COLO668 (cell line): ENCODE data around the gene METTL8.
"Not testable (repeated sequence)": the region's sequence is repeated elsewhere in the genome, so short reads cannot be mapped to it uniquely, and the experiment has no call there.

Experiments
- DNase-seq: peaks from one replicate; lab custom pipeline; 2025; ENCODE audit not compliant: unreplicated experiment; lab: John Stamatoyannopoulos, UW

Gene METTL8

GRCh38 chr2:171402906-171403580, 30.7 kb downstream of the METTL8 start:
- DNase-seq: no peak

- no peak for DNase-seq
These were observed 31.8 kb downstream of the METTL8 start for GRCh38 chr2:171401947-171402346.

- DNase-seq: no peak
These were observed 33.4 kb downstream of the METTL8 start for GRCh38 chr2:171400395-171400794.

GRCh38 chr2:171399292-171399691, 34.5 kb downstream of the METTL8 start:
- DNase-seq: no peak

- DNase-seq: no peak
These were observed 39.5 kb downstream of the METTL8 start for GRCh38 chr2:171394164-171394740.

- DNase-seq: no peak
These were observed 40.3 kb downstream of the METTL8 start for GRCh38 chr2:171393487-171393886.

GRCh38 chr2:171391532-171391931, 42.3 kb downstream of the METTL8 start:
- no peak for DNase-seq

- DNase-seq: no peak
These were observed 42.8 kb downstream of the METTL8 start for GRCh38 chr2:171390941-171391516.

- no peak for DNase-seq
These were observed 44.0 kb downstream of the METTL8 start for GRCh38 chr2:171389780-171390179.

- DNase-seq: no peak
These were observed 44.5 kb downstream of the METTL8 start for GRCh38 chr2:171389325-171389724.

- DNase-seq: no peak
These were observed 46.7 kb downstream of the METTL8 start for GRCh38 chr2:171387052-171387451.

- DNase-seq: no peak
These were observed 47.2 kb downstream of the METTL8 start for GRCh38 chr2:171386627-171387026.

- no peak for DNase-seq
These were observed 50.7 kb downstream of the METTL8 start for GRCh38 chr2:171383134-171383533.

- not testable (repeated sequence) for DNase-seq
These were observed 51.6 kb downstream of the METTL8 start for GRCh38 chr2:171382175-171382574.

GRCh38 chr2:171377852-171378251, 55.9 kb downstream of the METTL8 start:
- not testable (repeated sequence) for DNase-seq

GRCh38 chr2:171367692-171368091, 66.1 kb downstream of the METTL8 start:
- DNase-seq: no peak

- DNase-seq: no peak
These were observed 68.0 kb downstream of the METTL8 start for GRCh38 chr2:171365778-171366177.

GRCh38 chr2:171365232-171365631, 68.6 kb downstream of the METTL8 start:
- DNase-seq: no peak

- no peak for DNase-seq
These were observed 71.4 kb downstream of the METTL8 start for GRCh38 chr2:171362396-171362795.

- DNase-seq: no peak
These were observed 72.9 kb downstream of the METTL8 start for GRCh38 chr2:171360905-171361304.

GRCh38 chr2:171353746-171354145, 80.0 kb downstream of the METTL8 start:
- DNase-seq: not testable (repeated sequence)

- DNase-seq: no peak
These were observed 85.7 kb downstream of the METTL8 start for GRCh38 chr2:171348056-171348455.
